CD14-positive monocyte (primary cell): ENCODE data around the gene IFITM10. TPM values are rescaled to one million over a fixed set of nuclear protein-coding genes. Genes with fewer than 3 reads are reported as not detected.
A peak's percentile ranks its signal among the peaks of the same experiment; 100 is the strongest.

ENCODE experiments used
- DNase-seq, 3 donors: peaks; one replicate each; pipeline ENCODE4 v3.0.0-alpha.2; 2011 to 2022
- H2AFZ ChIP-seq: 2 replicates; pipeline ENCODE4 v1.6.0; 2012; ENCODE audit warnings: mild to moderate bottlenecking, low read depth, low read length, inconsistent platforms; ENCODE audit not compliant: insufficient read depth, poor library complexity, severe bottlenecking
- H3K27ac ChIP-seq, 2 donors: 1 replicate in 1 of 2; 2 replicates in 1 of 2; pipeline ENCODE4 v1.5.1; 2012 to 2013; ENCODE audit warnings: low read length in 2 of 2, control low read depth in 1 of 2, inconsistent platforms in 1 of 2, low read depth in 1 of 2, mild to moderate bottlenecking in 1 of 2
- H3K27me3 ChIP-seq, 2 donors: one replicate each; pipeline versions ENCODE4 v1.6.0 to v1.6.1; 2011 to 2013; ENCODE audit warnings: low read length in 2 of 2; ENCODE audit not compliant: control insufficient read depth in 2 of 2, insufficient read depth in 2 of 2
- H3K36me3 ChIP-seq, 2 donors: replicated peaks in 1 of 2; 1 replicate in 1 of 2; 2 replicates in 1 of 2; pipeline versions ENCODE4 v1.5.1 to v1.6.1; 2012 to 2013; ENCODE audit warnings: low read length in 2 of 2, control low read depth in 1 of 2, inconsistent platforms in 1 of 2, mild to moderate bottlenecking in 1 of 2; ENCODE audit not compliant: insufficient read depth in 2 of 2, control insufficient read depth in 1 of 2
- H3K4me1 ChIP-seq, 2 donors: 1 replicate in 1 of 2; 2 replicates in 1 of 2; pipeline versions ENCODE4 v1.5.1 to v1.6.1; 2012 to 2013; ENCODE audit warnings: low read length in 2 of 2, control low read depth in 1 of 2, inconsistent platforms in 1 of 2, mild to moderate bottlenecking in 1 of 2, moderate library complexity in 1 of 2; ENCODE audit not compliant: insufficient read depth in 2 of 2, control insufficient read depth in 1 of 2
- H3K4me2 ChIP-seq: replicated peaks from 2 replicates; pipeline ENCODE3; 2012; ENCODE audit warnings: low read length, moderate library complexity, mild to moderate bottlenecking; ENCODE audit not compliant: poor library complexity, severe bottlenecking; ENCODE audit errors: extremely low read depth
- H3K4me3 ChIP-seq, 3 experiments: fragments of 200-600 bp in 1 of 3; sonication (generic) in 1 of 3; replicated peaks in 1 of 3; 1 replicate in 2 of 3; 2 replicates in 1 of 3; pipeline ENCODE4 v1.5.1; 2011 to 2013; ENCODE audit warnings: low read length in 3 of 3, mild to moderate bottlenecking in 3 of 3, control low read depth in 2 of 3, low read depth in 2 of 3, inconsistent platforms in 1 of 3, moderate library complexity in 1 of 3
- H3K79me2 ChIP-seq: 2 replicates; pipeline ENCODE4 v1.6.0; 2012; ENCODE audit warnings: mild to moderate bottlenecking, control low read depth, inconsistent platforms, low read length, moderate library complexity; ENCODE audit not compliant: insufficient read depth
- H3K9ac ChIP-seq: 2 replicates; pipeline ENCODE4 v1.6.0; 2017; ENCODE audit warnings: low read length, mild to moderate bottlenecking; ENCODE audit not compliant: insufficient read depth, poor library complexity, severe bottlenecking
- H3K9me3 ChIP-seq, 2 donors: replicated peaks in 1 of 2; 1 replicate in 1 of 2; 2 replicates in 1 of 2; pipeline versions ENCODE4 v1.5.1 to v1.6.1; 2012 to 2013; ENCODE audit warnings: low read length in 2 of 2, control low read depth in 1 of 2; ENCODE audit not compliant: control insufficient read depth in 1 of 2, insufficient read depth in 1 of 2
- H4K20me1 ChIP-seq: 2 replicates; pipeline ENCODE4 v1.6.0; 2012; ENCODE audit warnings: mild to moderate bottlenecking, low read length, control low read depth, moderate library complexity; ENCODE audit not compliant: insufficient read depth
- H3K27ac Mint-ChIP-seq, 7 donors: one replicate each; pipeline ENCODE4 v1.8.0; 2020; ENCODE audit warnings: mild to moderate bottlenecking in 7 of 7, mixed read lengths in 7 of 7, moderate library complexity in 6 of 7, inconsistent platforms in 2 of 7
- H3K27me3 Mint-ChIP-seq, 3 donors: one replicate each; pipeline ENCODE4 v1.8.0; 2021 to 2022; ENCODE audit warnings: low read depth in 3 of 3, mild to moderate bottlenecking in 3 of 3, mixed read lengths in 3 of 3, moderate library complexity in 3 of 3, inconsistent platforms in 1 of 3
- H3K36me3 Mint-ChIP-seq, 2 donors: one replicate each; pipeline ENCODE4 v1.8.0; 2020; ENCODE audit warnings: mixed read lengths in 2 of 2, inconsistent platforms in 1 of 2, mild to moderate bottlenecking in 1 of 2
- H3K4me1 Mint-ChIP-seq: one replicate; pipeline ENCODE4 v1.8.0; 2020; ENCODE audit warnings: mild to moderate bottlenecking, mixed read lengths
- H3K4me3 Mint-ChIP-seq, 2 donors: one replicate each; pipeline ENCODE4 v1.8.0; 2020; ENCODE audit warnings: mild to moderate bottlenecking in 2 of 2, mixed read lengths in 2 of 2, moderate library complexity in 1 of 2
- H3K9me3 Mint-ChIP-seq, 7 donors: one replicate each; pipeline ENCODE4 v1.8.0; 2020 to 2022; ENCODE audit warnings: mixed read lengths in 7 of 7, mild to moderate bottlenecking in 6 of 7, moderate library complexity in 6 of 7, inconsistent platforms in 2 of 7
- WGBS: methylation state at CpG from one replicate; pipeline ENCODE4 v1.1.5; 2013; ENCODE audit warnings: missing lambda C conversion rate; ENCODE audit not compliant: insufficient coverage; 5-methylcytosine and 5-hydroxymethylcytosine counted together
- intact Hi-C, 2 donors: fragments of 100-400 bp; cut with micrococcal nuclease; formaldehyde crosslinking; loops; one replicate each; pipeline versions ENCODE4 v1.15.0 to v1.15.1; 2023
- polyA plus RNA-seq, 3 donors: library from polyadenylated mRNA; depleted of rRNA in 1 of 3; unstranded in 2 of 3; stranded (reverse) in 1 of 3; fragments of 300-500 nt in 2 of 3; fragments of >200 nt in 1 of 3; fragmentation: Illumina TruSeq in 2 of 3; gene quantifications; 1 replicate in 2 of 3; 2 replicates in 1 of 3; pipeline ENCODE4 v1.2.3, GENCODE V29; 2012 to 2021
- TF ChIP-seq, protein P1 (sequence below): fragments of 200-600 bp; IDR thresholded peaks from one replicate; pipeline ENCODE4 v1.8.0; 2022; ENCODE audit warnings: antibody characterized with exemption, mild to moderate bottlenecking

IFITM10 gene
- polyA plus RNA-seq, 3 donors = 2.4 TPM; not detected in 2

DNA sequence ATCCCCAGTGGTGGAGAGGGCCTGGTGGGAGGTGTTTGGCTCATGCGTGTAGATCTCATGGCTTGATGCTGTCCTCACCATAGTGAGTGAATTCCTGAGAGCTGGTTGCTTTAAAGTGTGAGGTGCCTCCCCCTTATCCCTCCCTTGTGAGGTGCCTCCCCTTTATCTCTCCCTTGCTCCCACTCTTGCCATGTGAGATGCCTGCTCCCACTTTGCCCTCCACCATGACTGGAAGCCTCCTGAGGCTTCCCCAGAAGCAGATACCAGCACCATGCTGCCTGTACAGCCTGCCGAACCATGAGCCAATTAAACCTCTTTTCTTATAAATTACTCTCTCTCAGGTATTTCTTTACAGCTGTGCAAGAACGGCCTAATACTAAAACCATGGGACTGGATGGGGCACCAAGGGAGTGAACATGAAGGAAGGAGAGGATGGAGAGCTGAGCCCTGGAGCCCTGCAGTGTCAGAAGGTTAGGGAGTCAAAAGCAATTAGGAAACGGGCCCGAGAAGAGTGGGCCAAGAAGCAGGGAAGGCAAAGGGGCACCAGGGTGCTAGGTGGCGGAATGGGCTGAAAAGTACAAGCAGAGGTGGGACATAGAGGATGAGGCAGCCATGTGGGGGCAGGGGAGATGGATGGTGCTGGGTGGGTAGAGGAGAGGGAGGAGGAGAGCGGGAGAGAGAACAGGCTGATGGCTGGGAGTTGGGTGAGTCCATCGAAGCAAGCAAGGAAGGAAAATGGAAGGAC is 9.4 kb downstream of the IFITM10 start:
- peaks cover 3 to 11% of the 10 kb centered on the region in 2 donors for H3K36me3 Mint-ChIP-seq
- H3K36me3 ChIP-seq = no peaks in the 10 kb centered on the region
- peaks cover 5 to 46% of the 10 kb centered on the region in 2 donors for H3K27me3 ChIP-seq
- no peak overlapping the region for H3K4me2 ChIP-seq
- H3K4me3 ChIP-seq = no peak overlapping the region
- 94% methylated on average over 5 of the region's 8 CpGs for WGBS
- H3K27ac Mint-ChIP-seq = no peak overlapping the region
- no peak overlapping the region for H3K4me3 Mint-ChIP-seq
- TF ChIP-seq, protein P1, sequence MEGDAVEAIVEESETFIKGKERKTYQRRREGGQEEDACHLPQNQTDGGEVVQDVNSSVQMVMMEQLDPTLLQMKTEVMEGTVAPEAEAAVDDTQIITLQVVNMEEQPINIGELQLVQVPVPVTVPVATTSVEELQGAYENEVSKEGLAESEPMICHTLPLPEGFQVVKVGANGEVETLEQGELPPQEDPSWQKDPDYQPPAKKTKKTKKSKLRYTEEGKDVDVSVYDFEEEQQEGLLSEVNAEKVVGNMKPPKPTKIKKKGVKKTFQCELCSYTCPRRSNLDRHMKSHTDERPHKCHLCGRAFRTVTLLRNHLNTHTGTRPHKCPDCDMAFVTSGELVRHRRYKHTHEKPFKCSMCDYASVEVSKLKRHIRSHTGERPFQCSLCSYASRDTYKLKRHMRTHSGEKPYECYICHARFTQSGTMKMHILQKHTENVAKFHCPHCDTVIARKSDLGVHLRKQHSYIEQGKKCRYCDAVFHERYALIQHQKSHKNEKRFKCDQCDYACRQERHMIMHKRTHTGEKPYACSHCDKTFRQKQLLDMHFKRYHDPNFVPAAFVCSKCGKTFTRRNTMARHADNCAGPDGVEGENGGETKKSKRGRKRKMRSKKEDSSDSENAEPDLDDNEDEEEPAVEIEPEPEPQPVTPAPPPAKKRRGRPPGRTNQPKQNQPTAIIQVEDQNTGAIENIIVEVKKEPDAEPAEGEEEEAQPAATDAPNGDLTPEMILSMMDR = no peak
- intact Hi-C loops = loop anchor here in 1 of 2 donors (5.0 kb wide), 1 partner anchor 91 kb away; the partner anchor contains the start of gene SYT8
- peaks cover 18 to 25% of the 10 kb centered on the region in 2 donors for H3K9me3 ChIP-seq
- no peaks in the 10 kb centered on the region for H3K79me2 ChIP-seq
- H2AFZ ChIP-seq = no peak overlapping the region
- DNase-seq = no peak
- H3K4me1 Mint-ChIP-seq = peaks cover 2% of the 10 kb centered on the region
- peaks cover 12 to 27% (median 23%) of the 10 kb centered on the region in 7 donors for H3K9me3 Mint-ChIP-seq
- no peak overlapping the region for H3K9ac ChIP-seq
- H3K27me3 Mint-ChIP-seq = peaks cover 34 to 41% (median 36%) of the 10 kb centered on the region in 3 donors
- no peak overlapping the region for H3K27ac ChIP-seq
- peaks cover 0 to 2% of the 10 kb centered on the region in 2 donors for H3K4me1 ChIP-seq
- no peaks in the 10 kb centered on the region for H4K20me1 ChIP-seq

DNA sequence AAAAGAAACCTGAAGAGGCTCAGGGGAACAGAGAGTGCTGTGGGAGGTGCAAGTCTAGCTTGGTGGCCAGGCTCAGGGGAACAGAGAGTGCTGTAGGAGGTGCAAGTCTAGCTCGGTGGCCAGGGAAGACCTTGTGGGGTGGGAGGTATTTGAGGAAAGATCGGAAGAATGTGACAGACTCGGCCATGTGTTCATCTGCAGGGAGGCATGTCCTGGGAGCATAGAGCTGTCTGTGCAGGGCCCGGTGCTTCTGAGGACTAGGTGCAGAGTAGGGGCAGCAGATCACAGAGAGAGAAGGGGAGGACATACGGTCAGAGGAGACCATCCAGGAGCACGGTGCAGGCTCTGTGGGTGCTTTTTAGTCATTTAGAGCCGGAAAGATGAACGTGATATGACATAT is 10.8 kb downstream of the IFITM10 start:
- H2AFZ ChIP-seq = no peak overlapping the region
- H3K36me3 ChIP-seq = no peaks in the 10 kb centered on the region
- H3K27ac Mint-ChIP-seq = no peak overlapping the region
- no peaks in the 10 kb centered on the region for H3K4me1 Mint-ChIP-seq
- no peak overlapping the region for H3K4me3 ChIP-seq
- intact Hi-C loops = no loop called here
- peaks cover 13 to 32% (median 22%) of the 10 kb centered on the region in 7 donors for H3K9me3 Mint-ChIP-seq
- no peak overlapping the region for H3K9ac ChIP-seq
- no peaks in the 10 kb centered on the region for H4K20me1 ChIP-seq
- H3K4me1 ChIP-seq = no peaks in the 10 kb centered on the region
- no peak overlapping the region for H3K4me2 ChIP-seq
- no peak overlapping the region for H3K27ac ChIP-seq
- peaks cover 3% of the 10 kb centered on the region in 2 donors for H3K36me3 Mint-ChIP-seq
- H3K27me3 Mint-ChIP-seq = peaks cover 36 to 48% (median 41%) of the 10 kb centered on the region in 3 donors
- no peaks in the 10 kb centered on the region for H3K79me2 ChIP-seq
- peaks cover 20 to 25% of the 10 kb centered on the region in 2 donors for H3K9me3 ChIP-seq
- TF ChIP-seq, protein P1 = no peak
- DNase-seq = no peak
- H3K4me3 Mint-ChIP-seq = peak overlapping the region in 1 of 2 donors; percentile 47
- WGBS = 80% methylated on average over 8 of the region's 8 CpGs
- peaks cover 5 to 51% of the 10 kb centered on the region in 2 donors for H3K27me3 ChIP-seq
